Measurements from ENCODE around the gene VPS13D.
A peak's percentile ranks its signal among the peaks of the same experiment; 100 is the strongest.

Gene VPS13D

GRCh38 chr1:12284486-12284885 lies 54.7 kb downstream of the VPS13D start:
- Histone ChIP-seq H3F3A (ENCODE audit: insufficient read depth, low read length) (peaks cover 9% of the 10 kb centered on the region; the same call in 1 of the 2 replicates), H3K9me2 (replicated peaks; ENCODE audit: insufficient read depth, low read length) (no peaks in the 10 kb centered on the region), H3K27me3 (replicated peaks; ENCODE audit: insufficient read depth, low read length) (no peaks in the 10 kb centered on the region), H3K9ac (ENCODE audit: low read length) (no peak overlapping the region), H2AFZ (ENCODE audit: low read length) (no peak overlapping the region), H4K20me1 (ENCODE audit: insufficient read depth, low read length) (no peaks in the 10 kb centered on the region), H3K4me3 (ENCODE audit: low read length) (no peak overlapping the region), H3K4me2 (ENCODE audit: low read depth, low read length) (no peak overlapping the region), H3K36me3 (replicated peaks; ENCODE audit: insufficient read depth, low read length) (no peaks in the 10 kb centered on the region), H3K27ac (ENCODE audit: low read length) (no peak overlapping the region), H3K79me2 (ENCODE audit: low read length) (no peaks in the 10 kb centered on the region), H3K4me1 (ENCODE audit: low read length) (peaks cover 15% of the 10 kb centered on the region), H3K9me3 (replicated peaks; ENCODE audit: insufficient read depth, low read length) (no peaks in the 10 kb centered on the region)
- DNase-seq, result no peak
- TF ChIP-seq EZH2phosphoT487 (IDR thresholded peaks at IDR 0.05; ENCODE audit: low read length) (no peak), CTCF (IDR thresholded peaks at IDR 0.05; ENCODE audit: low read length) (no peak), EZH2 (optimal IDR thresholded peaks at IDR 0.05; ENCODE audit: low read depth, low read length) (no peak)

- H3K79me2 ChIP-seq (ENCODE audit: low read length), result no peaks in the 10 kb centered on the region
- no peak overlapping the region for H3K27ac ChIP-seq (ENCODE audit: low read length)
- H3K9me3 ChIP-seq (replicated peaks; ENCODE audit: insufficient read depth, low read length), result no peaks in the 10 kb centered on the region
- DNase-seq, result no peak
- no peak overlapping the region for H3K4me2 ChIP-seq (ENCODE audit: low read depth, low read length)
- peaks cover 9% of the 10 kb centered on the region; the same call in 1 of the 2 replicates for H3F3A ChIP-seq (ENCODE audit: insufficient read depth, low read length)
- H2AFZ ChIP-seq (ENCODE audit: low read length), result no peak overlapping the region
- TF ChIP-seq EZH2phosphoT487 (IDR thresholded peaks at IDR 0.05; ENCODE audit: low read length) (no peak), EZH2 (optimal IDR thresholded peaks at IDR 0.05; ENCODE audit: low read depth, low read length) (no peak), CTCF (IDR thresholded peaks at IDR 0.05; ENCODE audit: low read length) (no peak)
- no peaks in the 10 kb centered on the region for H3K36me3 ChIP-seq (replicated peaks; ENCODE audit: insufficient read depth, low read length)
- no peak overlapping the region for H3K9ac ChIP-seq (ENCODE audit: low read length)
- no peaks in the 10 kb centered on the region for H4K20me1 ChIP-seq (ENCODE audit: insufficient read depth, low read length)
- no peak overlapping the region for H3K4me3 ChIP-seq (ENCODE audit: low read length)
- H3K27me3 ChIP-seq (replicated peaks; ENCODE audit: insufficient read depth, low read length), result no peaks in the 10 kb centered on the region
- no peaks in the 10 kb centered on the region for H3K9me2 ChIP-seq (replicated peaks; ENCODE audit: insufficient read depth, low read length)
- peaks cover 15% of the 10 kb centered on the region for H3K4me1 ChIP-seq (ENCODE audit: low read length)
Observed at GRCh38 chr1:12285496-12286143, 55.8 kb downstream of the VPS13D start.

- Histone ChIP-seq H3F3A (ENCODE audit: insufficient read depth, low read length) (peaks cover 9% of the 10 kb centered on the region; the same call in 1 of the 2 replicates), H2AFZ (ENCODE audit: low read length) (no peak overlapping the region), H3K9ac (ENCODE audit: low read length) (no peak overlapping the region), H3K9me3 (replicated peaks; ENCODE audit: insufficient read depth, low read length) (no peaks in the 10 kb centered on the region), H3K9me2 (replicated peaks; ENCODE audit: insufficient read depth, low read length) (no peaks in the 10 kb centered on the region), H3K79me2 (ENCODE audit: low read length) (no peaks in the 10 kb centered on the region), H3K4me1 (ENCODE audit: low read length) (peaks cover 15% of the 10 kb centered on the region), H3K4me3 (ENCODE audit: low read length) (no peak overlapping the region), H3K27ac (ENCODE audit: low read length) (no peak overlapping the region; the same call in 1 of the 2 replicates), H3K27me3 (replicated peaks; ENCODE audit: insufficient read depth, low read length) (no peaks in the 10 kb centered on the region), H4K20me1 (ENCODE audit: insufficient read depth, low read length) (no peaks in the 10 kb centered on the region), H3K36me3 (replicated peaks; ENCODE audit: insufficient read depth, low read length) (no peaks in the 10 kb centered on the region), H3K4me2 (ENCODE audit: low read depth, low read length) (peak overlapping the region; percentile 46)
- DNase-seq, result peak; percentile 15
- no peak for TF ChIP-seq EZH2 (optimal IDR thresholded peaks at IDR 0.05; ENCODE audit: low read depth, low read length)
- no peak for TF ChIP-seq CTCF (IDR thresholded peaks at IDR 0.05; ENCODE audit: low read length)
- TF ChIP-seq EZH2phosphoT487 (IDR thresholded peaks at IDR 0.05; ENCODE audit: low read length), result no peak
Observed at GRCh38 chr1:12287869-12288268, 58.0 kb downstream of the VPS13D start.
